ENCODE measurements around the gene FZD4. TPM values are rescaled to one million over a fixed set of nuclear protein-coding genes. Genes with fewer than 3 reads are reported as not detected.

Gene FZD4
- total RNA-seq, 1 experiment from 2014 or later, result 4.4 TPM

GRCh38 chr11:86996953-86997570, 41.9 kb upstream of the FZD4 start:
- Histone ChIP-seq H3K4me1 (ENCODE audit: control insufficient read depth in 1 of 2, insufficient read depth in 2 of 2, low read length in 2 of 2) (peaks cover 0 to 9% of the 10 kb centered on the region in 2 experiments; a peak in 1 of 4 replicates), H3K27me3 (ENCODE audit: insufficient read depth, low read length) (no peaks in the 10 kb centered on the region), H3K9me3 (ENCODE audit: control insufficient read depth in 1 of 2, insufficient read depth in 1 of 2, low read depth in 1 of 2, low read length in 2 of 2) (no peaks in the 10 kb centered on the region), H4K20me1 (ENCODE audit: insufficient read depth) (no peaks in the 10 kb centered on the region), H3K9ac (ENCODE audit: low read length) (no peak overlapping the region), H3K27ac (ENCODE audit: low read depth, low read length) (no peak overlapping the region), H3K9me2 (ENCODE audit: insufficient read depth) (no peaks in the 10 kb centered on the region), H2AFZ (ENCODE audit: low read depth, low read length, poor library complexity, severe bottlenecking) (no peak overlapping the region), H3K4me3 (replicated peaks in 1 of 2; ENCODE audit: low read depth in 1 of 2, low read length in 2 of 2) (no peak overlapping the region), H3K4me2 (ENCODE audit: low read length) (no peak overlapping the region), H3K79me2 (ENCODE audit: insufficient read depth, low read length) (no peaks in the 10 kb centered on the region), H3K36me3 (ENCODE audit: control insufficient read depth in 1 of 2, insufficient read depth in 2 of 2, low read length in 2 of 2) (no peaks in the 10 kb centered on the region)
- ATAC-seq, result no peak
- no peak for DNase-seq (ENCODE audit: low read depth, low spot score)
- no TSS peak for BruUV-seq (replicated peaks)
- ChIA-PET RAD21 (ENCODE audit: low non-redundant PET in 1 of 2, low total read pairs in 2 of 2, uncharacterized antibody in 2 of 2, unreplicated experiment in 2 of 2) (no interaction called here), CTCF (no interaction called here), POLR2A (no interaction called here)
- no peak for TF ChIP-seq EGR1 (IDR thresholded peaks at IDR 0.05; ENCODE audit: low read depth)
- no peak for TF ChIP-seq SP1 (IDR thresholded peaks at IDR 0.05; ENCODE audit: low read depth)
- no peak for TF ChIP-seq CEBPB (IDR thresholded peaks at IDR 0.05; ENCODE audit: low read depth)
- no peak for TF ChIP-seq ATF3 (IDR thresholded peaks at IDR 0.05)
- no peak for TF ChIP-seq CTCF (IDR thresholded peaks at IDR 0.05 in 2 of 3, conservative IDR thresholded peaks at IDR 0.05 in 1 of 3; ENCODE audit: borderline replicate concordance in 1 of 3, insufficient read depth in 1 of 3, low read depth in 2 of 3, low read length in 2 of 3)
- no peak for TF ChIP-seq CBX3 (IDR thresholded peaks at IDR 0.05; ENCODE audit: low read depth)
- no peak for TF ChIP-seq REST (IDR thresholded peaks at IDR 0.05; ENCODE audit: low read depth)
- no peak for TF ChIP-seq EZH2phosphoT487 (IDR thresholded peaks at IDR 0.05; ENCODE audit: borderline replicate concordance)
- TF ChIP-seq EZH2 (IDR thresholded peaks at IDR 0.05), result no peak
- no peak for TF ChIP-seq MAX (IDR thresholded peaks at IDR 0.05)
- no peak for TF ChIP-seq SRF (IDR thresholded peaks at IDR 0.05; ENCODE audit: low read depth)
- no peak for TF ChIP-seq TCF7L2 (IDR thresholded peaks at IDR 0.05; ENCODE audit: borderline replicate concordance, extremely low read depth, insufficient read depth, insufficient read length)
- no peak for TF ChIP-seq FOSL1 (IDR thresholded peaks at IDR 0.05; ENCODE audit: low read depth)
- TF ChIP-seq ZBTB33 (IDR thresholded peaks at IDR 0.05; ENCODE audit: extremely low read depth, insufficient replicate concordance, low read length), result no peak
- no peak for TF ChIP-seq JUND (IDR thresholded peaks at IDR 0.05)
- TF ChIP-seq ELF1 (IDR thresholded peaks at IDR 0.05; ENCODE audit: borderline replicate concordance, low read depth), result no peak
- TF ChIP-seq ZFX (IDR thresholded peaks at IDR 0.05), result no peak
- TF ChIP-seq YY1 (IDR thresholded peaks at IDR 0.05; ENCODE audit: extremely low read depth, insufficient replicate concordance, low read depth, low read length), result no peak
- TF ChIP-seq POLR2A (IDR thresholded peaks at IDR 0.05; ENCODE audit: borderline replicate concordance, extremely low read depth, insufficient read depth, insufficient read length), result no peak
- intact Hi-C loops (cut with micrococcal nuclease), result no loop called here
